HCT116 (cell line): Measurements from ENCODE around the gene PHB1. TPM values are rescaled to one million over a fixed set of nuclear protein-coding genes. Genes with fewer than 3 reads are reported as not detected.

Source experiments
- ATAC-seq: fragments of 200-7000 bp; cut with Tn5 transposase; 2 replicates; pipeline ENCODE4 v1.9.1; 2020; ENCODE audit warnings: mild to moderate bottlenecking, moderate library complexity
- BruUV-seq: library from RNA; stranded (reverse); fragments of 400-500 nt; replicated peaks from 2 replicates; lab custom pipeline; 2021; lab: Mats Ljungman, UMichigan
- CTCF ChIA-PET: fragments of 300-600 bp; sonication (Branson Sonifier 250); formaldehyde crosslinking; loops from one replicate; lab custom pipeline; 2021; ENCODE audit warnings: antibody characterized with exemption; lab: Charles Lee
- POLR2A ChIA-PET: fragments of 300-600, 350-600 bp; sonication (Branson Sonifier 250); formaldehyde crosslinking; loops from one replicate; lab custom pipeline; 2021; ENCODE audit warnings: antibody characterized with exemption; lab: Charles Lee
- RAD21 ChIA-PET, 2 experiments: fragments of 300-600 bp; sonication (Branson Sonifier 250); formaldehyde crosslinking; loops; one replicate each; lab custom pipeline; 2023; ENCODE audit warnings: low total read pairs in 2 of 2; ENCODE audit not compliant: uncharacterized antibody in 2 of 2, unreplicated experiment in 2 of 2, low non-redundant PET in 1 of 2; lab: Charles Lee
- DNase-seq: peaks from one replicate; pipeline ENCODE4 v3.0.0-alpha.2; 2010; ENCODE audit warnings: low read depth, low spot score
- H2AFZ ChIP-seq: fragments of 200-600 bp; shearing (Covaris generic), sonication (generic); 2 replicates; pipeline ENCODE4 v1.6.1; 2017; ENCODE audit warnings: low read depth, mixed run types, mixed read lengths, antibody characterized with exemption, low read length; ENCODE audit not compliant: poor library complexity, severe bottlenecking
- H3K27ac ChIP-seq: 2 replicates; pipeline ENCODE4 v1.5.1; 2012; ENCODE audit warnings: low read depth, low read length
- H3K27me3 ChIP-seq: fragments of 200-600 bp; sonication (generic); 2 replicates; pipeline ENCODE4 v1.6.1; 2016; ENCODE audit warnings: mixed run types, low read length, mixed read lengths; ENCODE audit not compliant: insufficient read depth
- H3K36me3 ChIP-seq, 2 experiments: fragments of 200-500 bp in 1 of 2; fragments of 200-600 bp in 1 of 2; sonication (Bioruptor generic) in 1 of 2; sonication (generic) in 1 of 2; 2 replicates each; pipeline versions ENCODE4 v1.5.1 to v1.6.1; 2014 to 2016; ENCODE audit warnings: low read length in 2 of 2, inconsistent platforms in 1 of 2, mixed read lengths in 1 of 2, mixed run types in 1 of 2; ENCODE audit not compliant: insufficient read depth in 2 of 2, control insufficient read depth in 1 of 2
- H3K4me1 ChIP-seq, 2 experiments: fragments of 200-600 bp in 1 of 2; sonication (generic) in 1 of 2; 2 replicates each; pipeline versions ENCODE4 v1.5.1 to v1.6.1; 2012 to 2017; ENCODE audit warnings: low read length in 2 of 2, inconsistent platforms in 1 of 2, mild to moderate bottlenecking in 1 of 2, mixed read lengths in 1 of 2, mixed run types in 1 of 2, moderate library complexity in 1 of 2; ENCODE audit not compliant: insufficient read depth in 2 of 2, control insufficient read depth in 1 of 2
- H3K4me2 ChIP-seq: fragments of 200-600 bp; sonication (generic); 2 replicates; pipeline ENCODE4 v1.6.1; 2017; ENCODE audit warnings: mixed run types, low read length, mixed read lengths
- H3K4me3 ChIP-seq, 2 experiments: fragments of 200-600 bp in 1 of 2; sonication (generic) in 1 of 2; replicated peaks in 1 of 2; 2 replicates each; pipeline ENCODE4 v1.5.1; 2011 to 2016; ENCODE audit warnings: low read length in 2 of 2, control low read depth in 1 of 2, low read depth in 1 of 2, mild to moderate bottlenecking in 1 of 2, mixed read lengths in 1 of 2, mixed run types in 1 of 2
- H3K79me2 ChIP-seq: fragments of 200-600 bp; sonication (generic); 2 replicates; pipeline ENCODE4 v1.6.1; 2017; ENCODE audit warnings: mild to moderate bottlenecking, mixed run types, low read length, moderate library complexity, mixed read lengths; ENCODE audit not compliant: insufficient read depth
- H3K9ac ChIP-seq: fragments of 200-600 bp; sonication (generic); 2 replicates; pipeline ENCODE4 v1.6.1; 2016; ENCODE audit warnings: low read length, mixed read lengths
- H3K9me2 ChIP-seq: fragments of 200-600 bp; sonication (generic), shearing (Covaris generic); 2 replicates; pipeline ENCODE4 v1.6.1; 2017; ENCODE audit warnings: mixed run types, mild to moderate bottlenecking, moderate library complexity; ENCODE audit not compliant: insufficient read depth
- H3K9me3 ChIP-seq, 2 experiments: fragments of 200-500 bp in 1 of 2; fragments of 200-600 bp in 1 of 2; sonication (Bioruptor generic) in 1 of 2; sonication (generic) in 1 of 2; 2 replicates each; pipeline ENCODE4 v1.6.1; 2014 to 2017; ENCODE audit warnings: low read length in 2 of 2, mixed read lengths in 2 of 2, inconsistent platforms in 1 of 2, low read depth in 1 of 2, mild to moderate bottlenecking in 1 of 2, mixed run types in 1 of 2, moderate library complexity in 1 of 2; ENCODE audit not compliant: control insufficient read depth in 1 of 2, insufficient read depth in 1 of 2
- H4K20me1 ChIP-seq: fragments of 200-600 bp; sonication (generic), shearing (Covaris generic); 2 replicates; pipeline ENCODE4 v1.6.1; 2017; ENCODE audit warnings: mixed run types, mild to moderate bottlenecking, moderate library complexity; ENCODE audit not compliant: insufficient read depth
- ELF1 ChIP-seq: IDR thresholded peaks from 2 replicates; pipeline ENCODE4 v1.6.1; 2012; ENCODE audit warnings: low read depth, borderline replicate concordance
- EZH2phosphoT487 ChIP-seq: fragments of 200-600 bp; IDR thresholded peaks from 2 replicates; pipeline ENCODE4 v1.6.1; 2018; ENCODE audit warnings: antibody characterized with exemption, borderline replicate concordance
- JUND ChIP-seq: IDR thresholded peaks from 2 replicates; pipeline ENCODE4 v1.6.1; 2012
- POLR2AphosphoS5 ChIP-seq: IDR thresholded peaks from 2 replicates; pipeline ENCODE4 v1.6.1; 2011; ENCODE audit warnings: mild to moderate bottlenecking, low read depth, low read length, moderate library complexity
- RAD21 ChIP-seq: IDR thresholded peaks from 2 replicates; pipeline ENCODE4 v1.6.1; 2012; ENCODE audit warnings: low read depth, mild to moderate bottlenecking
- SRF ChIP-seq: IDR thresholded peaks from 2 replicates; pipeline ENCODE4 v1.6.1; 2012; ENCODE audit warnings: low read depth
- TCF7L2 ChIP-seq: IDR thresholded peaks from 2 replicates; pipeline ENCODE4 v1.7.0; 2011; ENCODE audit warnings: borderline replicate concordance, inconsistent platforms; ENCODE audit not compliant: insufficient read depth, insufficient read length; ENCODE audit errors: extremely low read depth
- YY1 ChIP-seq: IDR thresholded peaks from 2 replicates; pipeline ENCODE4 v1.6.1; 2011; ENCODE audit warnings: low read length, low read depth, moderate library complexity, mild to moderate bottlenecking; ENCODE audit not compliant: insufficient replicate concordance; ENCODE audit errors: extremely low read depth
- intact Hi-C: fragments of 100-400 bp; cut with micrococcal nuclease; formaldehyde crosslinking; loops from 2 replicates; pipeline ENCODE4 v1.10.0; 2022
- total RNA-seq: library from RNA; stranded (reverse); gene quantifications from one replicate; pipeline ENCODE4 v1.2.1, GENCODE V29; 2021; ENCODE audit not compliant: unreplicated experiment
- TF ChIP-seq, protein P1 (sequence below): IDR thresholded peaks from 2 replicates; pipeline ENCODE4 v1.6.1; 2011; ENCODE audit warnings: mild to moderate bottlenecking, low read length, moderate library complexity; ENCODE audit not compliant: insufficient replicate concordance; ENCODE audit errors: extremely low read depth
- TF ChIP-seq, protein P2 (sequence below): IDR thresholded peaks from 2 replicates; pipeline ENCODE4 v1.6.1; 2012
- TF ChIP-seq, protein P3 (sequence below), 3 experiments: fragments of 200-600 bp in 1 of 3; sonication (generic) in 1 of 3; IDR thresholded peaks in 2 of 3; conservative IDR thresholded peaks in 1 of 3; 2 replicates each; pipeline ENCODE4 v1.5.1; 2012 to 2017; ENCODE audit warnings: low read depth in 2 of 3, low read length in 2 of 3, antibody characterized with exemption in 1 of 3, borderline replicate concordance in 1 of 3, control low read depth in 1 of 3, mild to moderate bottlenecking in 1 of 3, mixed read lengths in 1 of 3, mixed run types in 1 of 3, moderate library complexity in 1 of 3; ENCODE audit not compliant: insufficient read depth in 1 of 3

Gene PHB1
- total RNA-seq, 1 experiment from 2014 or later, result 534 TPM

DNA sequence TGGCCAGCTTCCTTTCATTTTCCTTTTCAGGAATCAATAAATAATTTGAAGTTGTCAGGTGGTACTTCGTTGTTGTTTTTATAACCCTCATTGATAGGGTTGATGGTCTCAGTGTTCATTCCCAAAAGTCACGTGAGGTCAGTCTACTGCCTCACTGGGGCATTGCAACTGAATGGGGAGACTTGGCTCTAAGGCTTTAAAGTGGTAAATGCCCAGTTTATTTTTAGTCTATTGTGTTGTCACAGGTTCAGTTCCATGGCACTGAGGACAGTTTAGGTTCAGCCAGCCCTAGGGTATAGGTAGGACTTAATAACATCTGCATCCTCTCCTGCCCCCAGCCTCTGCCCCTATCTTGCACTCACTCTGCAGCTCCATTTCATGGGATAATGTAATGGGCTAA is 46.9 kb upstream of the PHB1 start:
- ChIA-PET RAD21 (no interaction called here), POLR2A (no interaction called here), CTCF (interaction anchor here (0.7 to 1.5 kb wide), 5 partner anchors 25 to 96 kb away, joined by 3 to 5 read pairs (median 3); no protein-coding TSS in a partner anchor)
- TF ChIP-seq, protein P1, sequence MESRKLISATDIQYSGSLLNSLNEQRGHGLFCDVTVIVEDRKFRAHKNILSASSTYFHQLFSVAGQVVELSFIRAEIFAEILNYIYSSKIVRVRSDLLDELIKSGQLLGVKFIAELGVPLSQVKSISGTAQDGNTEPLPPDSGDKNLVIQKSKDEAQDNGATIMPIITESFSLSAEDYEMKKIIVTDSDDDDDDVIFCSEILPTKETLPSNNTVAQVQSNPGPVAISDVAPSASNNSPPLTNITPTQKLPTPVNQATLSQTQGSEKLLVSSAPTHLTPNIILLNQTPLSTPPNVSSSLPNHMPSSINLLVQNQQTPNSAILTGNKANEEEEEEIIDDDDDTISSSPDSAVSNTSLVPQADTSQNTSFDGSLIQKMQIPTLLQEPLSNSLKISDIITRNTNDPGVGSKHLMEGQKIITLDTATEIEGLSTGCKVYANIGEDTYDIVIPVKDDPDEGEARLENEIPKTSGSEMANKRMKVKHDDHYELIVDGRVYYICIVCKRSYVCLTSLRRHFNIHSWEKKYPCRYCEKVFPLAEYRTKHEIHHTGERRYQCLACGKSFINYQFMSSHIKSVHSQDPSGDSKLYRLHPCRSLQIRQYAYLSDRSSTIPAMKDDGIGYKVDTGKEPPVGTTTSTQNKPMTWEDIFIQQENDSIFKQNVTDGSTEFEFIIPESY, result no peak
- TF ChIP-seq JUND (no peak), SRF (no peak), RAD21 (no peak), TCF7L2 (no peak), POLR2AphosphoS5 (no peak), EZH2phosphoT487 (no peak), ELF1 (no peak), YY1 (no peak)
- TF ChIP-seq, protein P2, sequence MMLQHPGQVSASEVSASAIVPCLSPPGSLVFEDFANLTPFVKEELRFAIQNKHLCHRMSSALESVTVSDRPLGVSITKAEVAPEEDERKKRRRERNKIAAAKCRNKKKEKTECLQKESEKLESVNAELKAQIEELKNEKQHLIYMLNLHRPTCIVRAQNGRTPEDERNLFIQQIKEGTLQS, result no peak
- TF ChIP-seq, protein P3, sequence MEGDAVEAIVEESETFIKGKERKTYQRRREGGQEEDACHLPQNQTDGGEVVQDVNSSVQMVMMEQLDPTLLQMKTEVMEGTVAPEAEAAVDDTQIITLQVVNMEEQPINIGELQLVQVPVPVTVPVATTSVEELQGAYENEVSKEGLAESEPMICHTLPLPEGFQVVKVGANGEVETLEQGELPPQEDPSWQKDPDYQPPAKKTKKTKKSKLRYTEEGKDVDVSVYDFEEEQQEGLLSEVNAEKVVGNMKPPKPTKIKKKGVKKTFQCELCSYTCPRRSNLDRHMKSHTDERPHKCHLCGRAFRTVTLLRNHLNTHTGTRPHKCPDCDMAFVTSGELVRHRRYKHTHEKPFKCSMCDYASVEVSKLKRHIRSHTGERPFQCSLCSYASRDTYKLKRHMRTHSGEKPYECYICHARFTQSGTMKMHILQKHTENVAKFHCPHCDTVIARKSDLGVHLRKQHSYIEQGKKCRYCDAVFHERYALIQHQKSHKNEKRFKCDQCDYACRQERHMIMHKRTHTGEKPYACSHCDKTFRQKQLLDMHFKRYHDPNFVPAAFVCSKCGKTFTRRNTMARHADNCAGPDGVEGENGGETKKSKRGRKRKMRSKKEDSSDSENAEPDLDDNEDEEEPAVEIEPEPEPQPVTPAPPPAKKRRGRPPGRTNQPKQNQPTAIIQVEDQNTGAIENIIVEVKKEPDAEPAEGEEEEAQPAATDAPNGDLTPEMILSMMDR (IDR thresholded peaks at IDR 0.05 in 2 of 3, conservative IDR thresholded peaks at IDR 0.05 in 1 of 3; ENCODE audit: borderline replicate concordance in 1 of 3, insufficient read depth in 1 of 3, low read depth in 2 of 3, low read length in 2 of 3), result no peak
- Histone ChIP-seq H3K9me3 (peaks cover 0 to 8% of the 10 kb centered on the region in 2 experiments; a peak in 1 of 4 replicates), H3K4me3 (no peak overlapping the region), H3K27ac (no peak overlapping the region), H3K9ac (no peak overlapping the region), H2AFZ (no peak overlapping the region), H3K79me2 (no peaks in the 10 kb centered on the region), H3K9me2 (no peaks in the 10 kb centered on the region), H3K36me3 (no peaks in the 10 kb centered on the region), H3K4me1 (0 out of 4 replicates have a peak, but pooled peaks cover 0 to under 1% of the 10 kb centered on the region in 2 experiments), H3K27me3 (peaks cover 47% of the 10 kb centered on the region; the same call in 1 of the 2 replicates), H3K4me2 (no peak overlapping the region), H4K20me1 (no peaks in the 10 kb centered on the region)
- BruUV-seq, result no TSS peak
- intact Hi-C loops, result no loop called here
- ATAC-seq (no peak), DNase-seq (no peak)
